SK-N-SH (cell line): ENCODE measurements around the gene SLC22A2. TPM values are rescaled to one million over a fixed set of nuclear protein-coding genes. Genes with fewer than 3 reads are reported as not detected.

Experiments
- CTCF ChIA-PET: fragments of 300-600, 350-600 bp; formaldehyde crosslinking; extraction: SDS; loops from one replicate; lab custom pipeline; 2021; lab: Yijun Ruan, JAX
- POLR2A ChIA-PET: fragments of 350-600 bp; sonication (Branson Sonifier 250); formaldehyde crosslinking; extraction: SDS; loops from one replicate; lab custom pipeline; 2020; ENCODE audit warnings: antibody characterized with exemption, inconsistent platforms; lab: Yijun Ruan, JAX
- DNase-seq: peaks from one replicate; pipeline ENCODE4 v3.0.0; 2012
- H2AFZ ChIP-seq: fragments of 200-600 bp; sonication (generic); 2 replicates; pipeline ENCODE4 v1.8.1; 2016; ENCODE audit warnings: antibody characterized with exemption, mild to moderate bottlenecking, low read depth
- H3F3A ChIP-seq: fragments of 200-600 bp; sonication (generic); replicated peaks from 2 replicates; pipeline ENCODE3; 2016; ENCODE audit warnings: antibody characterized with exemption, mild to moderate bottlenecking; ENCODE audit not compliant: insufficient read depth
- H3K27ac ChIP-seq, 2 experiments: fragments of 200-500 bp in 1 of 2; fragments of 200-600 bp in 1 of 2; sonication (Bioruptor generic) in 1 of 2; sonication (generic), shearing (Covaris generic) in 1 of 2; 2 replicates each; pipeline versions ENCODE4 v1.5.1 to v1.6.1; 2014 to 2016; ENCODE audit warnings: low read depth in 2 of 2, inconsistent platforms in 1 of 2, low read length in 1 of 2, mild to moderate bottlenecking in 1 of 2, mixed read lengths in 1 of 2
- H3K27me3 ChIP-seq: fragments of 200-600 bp; sonication (generic), shearing (Covaris generic); 2 replicates; pipeline ENCODE4 v1.6.1; 2016; ENCODE audit warnings: mixed run types; ENCODE audit not compliant: insufficient read depth
- H3K36me3 ChIP-seq, 2 experiments: fragments of 200-500 bp in 1 of 2; fragments of 200-600 bp in 1 of 2; sonication (Bioruptor generic) in 1 of 2; sonication (generic) in 1 of 2; replicated peaks in 1 of 2; 2 replicates each; pipeline versions ENCODE3 to v1.5.1; 2014 to 2016; ENCODE audit warnings: low read length in 1 of 2, mild to moderate bottlenecking in 1 of 2; ENCODE audit not compliant: insufficient read depth in 2 of 2, control insufficient read depth in 1 of 2
- H3K4me1 ChIP-seq, 2 experiments: fragments of 200-500 bp in 1 of 2; fragments of 200-600 bp in 1 of 2; sonication (Bioruptor generic) in 1 of 2; sonication (generic), shearing (Covaris generic) in 1 of 2; 2 replicates each; pipeline versions ENCODE4 v1.5.1 to v1.6.1; 2014 to 2016; ENCODE audit warnings: low read depth in 1 of 2, low read length in 1 of 2, mixed run types in 1 of 2; ENCODE audit not compliant: insufficient read depth in 2 of 2, control insufficient read depth in 1 of 2
- H3K4me2 ChIP-seq: fragments of 200-600 bp; sonication (generic), shearing (Covaris generic); 2 replicates; pipeline ENCODE4 v1.6.1; 2017; ENCODE audit warnings: mixed run types
- H3K4me3 ChIP-seq, 2 experiments: fragments of 200-500 bp in 1 of 2; fragments of 200-600 bp in 1 of 2; sonication (Bioruptor generic) in 1 of 2; sonication (generic), shearing (Covaris generic) in 1 of 2; 2 replicates each; pipeline versions ENCODE4 v1.5.1 to v1.8.1; 2014 to 2016; ENCODE audit warnings: low read depth in 2 of 2, inconsistent platforms in 1 of 2, low read length in 1 of 2, mild to moderate bottlenecking in 1 of 2, mixed read lengths in 1 of 2, moderate library complexity in 1 of 2
- H3K79me2 ChIP-seq: fragments of 200-600 bp; sonication (generic); 2 replicates; pipeline ENCODE4 v1.8.1; 2017; ENCODE audit warnings: mild to moderate bottlenecking; ENCODE audit not compliant: insufficient read depth
- H3K9ac ChIP-seq: fragments of 200-600 bp; sonication (generic); 2 replicates; pipeline ENCODE4 v1.6.1; 2017; ENCODE audit warnings: mixed run types
- H3K9me2 ChIP-seq: fragments of 200-600 bp; sonication (generic); 2 replicates; pipeline ENCODE4 v1.6.1; 2017; ENCODE audit warnings: mixed run types
- H3K9me3 ChIP-seq: fragments of 200-600 bp; sonication (generic); 2 replicates; pipeline ENCODE4 v1.6.1; 2017; ENCODE audit warnings: mixed run types, mild to moderate bottlenecking, moderate library complexity
- H4K20me1 ChIP-seq: fragments of 200-600 bp; sonication (generic); 2 replicates; pipeline ENCODE4 v1.6.1; 2017; ENCODE audit warnings: mild to moderate bottlenecking, mixed run types; ENCODE audit not compliant: insufficient read depth
- CHD2 ChIP-seq: fragments of 150-350 bp; IDR thresholded peaks from 2 replicates; pipeline ENCODE4 v1.6.1; 2018; ENCODE audit warnings: low read length; ENCODE audit not compliant: partially characterized antibody
- FOSL2 ChIP-seq: IDR thresholded peaks from 2 replicates; pipeline ENCODE4 v1.4.0; 2012; ENCODE audit warnings: low read depth, mild to moderate bottlenecking, moderate library complexity, borderline replicate concordance
- FOXJ3 ChIP-seq: sonication (generic); formaldehyde crosslinking; IDR thresholded peaks from 2 replicates; pipeline ENCODE4 v1.5.1; 2020; ENCODE audit warnings: mild to moderate bottlenecking, missing genetic modification reagents
- FOXM1 ChIP-seq: IDR thresholded peaks from 2 replicates; pipeline ENCODE4 v1.4.0; 2012; ENCODE audit warnings: low read depth, mild to moderate bottlenecking
- GABPA ChIP-seq: IDR thresholded peaks from 2 replicates; pipeline ENCODE4 v1.4.0; 2012; ENCODE audit warnings: low read depth, mild to moderate bottlenecking
- GATA2 ChIP-seq: sonication (generic); formaldehyde crosslinking; IDR thresholded peaks from 2 replicates; pipeline ENCODE4 v1.5.0; 2020; ENCODE audit warnings: mild to moderate bottlenecking, missing genetic modification reagents
- MEF2A ChIP-seq: IDR thresholded peaks from 2 replicates; pipeline ENCODE4 v1.4.0; 2012; ENCODE audit warnings: low read depth, borderline replicate concordance
- MXI1 ChIP-seq: IDR thresholded peaks from 2 replicates; pipeline ENCODE4 v1.6.1; 2012; ENCODE audit warnings: mild to moderate bottlenecking, low read depth, low read length, improper control_type of control experiment
- NRF1 ChIP-seq: IDR thresholded peaks from 2 replicates; pipeline ENCODE4 v1.6.1; 2012; ENCODE audit warnings: low read depth, mild to moderate bottlenecking, low read length
- RFX5 ChIP-seq: IDR thresholded peaks from 2 replicates; pipeline ENCODE4 v1.6.1; 2012; ENCODE audit warnings: mild to moderate bottlenecking, improper control_type of control experiment, low read length
- RXRA ChIP-seq: IDR thresholded peaks from 2 replicates; pipeline ENCODE4 v1.4.0; 2012; ENCODE audit warnings: low read depth, mild to moderate bottlenecking, borderline replicate concordance
- SIN3A ChIP-seq: IDR thresholded peaks from 2 replicates; pipeline ENCODE4 v1.6.1; 2012; ENCODE audit warnings: low read depth, mild to moderate bottlenecking, low read length, moderate library complexity, borderline replicate concordance
- TEAD4 ChIP-seq: IDR thresholded peaks from 2 replicates; pipeline ENCODE4 v1.4.0; 2012; ENCODE audit warnings: mild to moderate bottlenecking, borderline replicate concordance; ENCODE audit not compliant: insufficient read depth
- YY1 ChIP-seq: IDR thresholded peaks from 2 replicates; pipeline ENCODE4 v1.4.0; 2012; ENCODE audit warnings: low read depth, mild to moderate bottlenecking
- WGBS: methylation state at CpG from one replicate; pipeline ENCODE4 v1.1.6; 2017; ENCODE audit warnings: low lambda C conversion rate; 5-methylcytosine and 5-hydroxymethylcytosine counted together
- polyA plus RNA-seq, 3 experiments: library from polyadenylated mRNA; depleted of rRNA; stranded (reverse); fragments of >200 nt; gene quantifications; 2 replicates each; pipeline ENCODE4 v1.2.3, GENCODE V29; 2012
- TF ChIP-seq, protein P1 (sequence below): fragments of 150-350 bp; IDR thresholded peaks from 2 replicates; pipeline ENCODE4 v1.6.1; 2017; ENCODE audit warnings: antibody characterized with exemption, low read length, low read depth, borderline replicate concordance
- TF ChIP-seq, protein P2 (sequence below): fragments of 150-350 bp; IDR thresholded peaks from 2 replicates; pipeline ENCODE4 v1.6.1; 2016; ENCODE audit warnings: mild to moderate bottlenecking, low read depth, low read length
- TF ChIP-seq, protein P3 (sequence below): IDR thresholded peaks from 2 replicates; pipeline ENCODE4 v1.4.0; 2012; ENCODE audit warnings: low read depth
- TF ChIP-seq, protein P4 (sequence below): IDR thresholded peaks from 2 replicates; pipeline ENCODE4; 2012
- TF ChIP-seq, protein P5 (sequence below): IDR thresholded peaks from 2 replicates; pipeline ENCODE4 v1.6.1; 2012; ENCODE audit warnings: mild to moderate bottlenecking, low read depth, low read length, moderate library complexity

The SLC22A2 gene
- polyA plus RNA-seq, 1 of the 3 experiments (the other 2 are of a cell fraction), result not detected

DNA sequence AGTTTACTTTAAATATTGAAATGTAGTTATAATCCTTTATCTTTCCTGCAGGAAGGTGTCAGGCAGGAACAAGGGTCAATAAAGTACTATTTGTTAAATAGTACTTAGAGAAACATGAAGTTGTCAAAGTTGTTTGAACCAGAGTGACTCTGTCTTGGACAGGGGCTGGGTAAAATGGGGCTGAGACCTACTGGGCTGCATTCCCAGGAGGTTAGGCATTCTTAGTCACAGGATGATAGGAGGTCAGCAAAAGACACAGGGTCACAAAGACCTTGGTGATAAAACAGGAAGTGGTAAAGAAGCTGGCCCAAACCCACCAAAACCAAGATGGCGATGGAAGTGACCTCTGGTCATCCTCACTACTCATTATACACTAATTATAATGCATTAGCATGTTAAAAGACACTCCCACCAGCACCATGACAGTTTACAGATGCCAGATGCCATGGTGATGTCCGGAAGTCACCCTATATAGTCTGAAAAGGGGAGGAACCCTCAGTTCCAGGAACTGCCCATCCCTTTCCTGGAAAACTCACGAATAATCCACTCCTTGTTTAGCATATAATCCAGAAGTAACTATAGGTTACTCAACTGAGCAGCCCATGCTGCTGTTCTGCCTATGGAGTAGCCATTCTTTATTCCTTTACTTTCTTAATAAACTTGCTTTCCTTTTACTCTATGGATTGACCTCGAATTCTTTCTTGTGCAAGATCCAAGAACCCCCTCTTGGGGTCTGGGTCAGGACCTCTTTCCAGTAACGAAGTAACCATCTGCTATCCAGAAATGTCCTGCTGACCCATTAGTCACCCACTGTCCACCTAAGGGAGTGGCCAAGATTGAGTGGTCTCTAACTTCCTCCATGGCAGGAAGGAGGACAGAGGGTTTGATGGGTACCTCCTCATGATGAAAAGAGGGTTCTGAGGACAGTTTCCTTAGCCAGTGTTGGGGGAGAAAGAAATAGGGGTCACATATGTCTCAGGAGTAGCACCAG lies 19.6 kb downstream of the SLC22A2 start:
- no peaks in the 10 kb centered on the region for H3F3A ChIP-seq
- no peak for DNase-seq
- H3K4me1 ChIP-seq, result no peaks in the 10 kb centered on the region
- 4% methylated on average over 5 of the region's 5 CpGs for WGBS
- CTCF ChIA-PET, result no interaction called here
- H3K9ac ChIP-seq, result 0 out of 2 replicates have a peak overlapping the region, but pooled peaks have one; percentile 6
- TF ChIP-seq SIN3A (no peak), MXI1 (no peak), CHD2 (no peak), YY1 (no peak), FOXM1 (no peak), NRF1 (no peak), FOXJ3 (CRISPR knock-in tag) (no peak), GATA2 (CRISPR knock-in tag) (no peak), TEAD4 (no peak), GABPA (no peak), FOSL2 (no peak), RXRA (no peak), RFX5 (no peak), MEF2A (no peak)
- TF ChIP-seq, protein P1, sequence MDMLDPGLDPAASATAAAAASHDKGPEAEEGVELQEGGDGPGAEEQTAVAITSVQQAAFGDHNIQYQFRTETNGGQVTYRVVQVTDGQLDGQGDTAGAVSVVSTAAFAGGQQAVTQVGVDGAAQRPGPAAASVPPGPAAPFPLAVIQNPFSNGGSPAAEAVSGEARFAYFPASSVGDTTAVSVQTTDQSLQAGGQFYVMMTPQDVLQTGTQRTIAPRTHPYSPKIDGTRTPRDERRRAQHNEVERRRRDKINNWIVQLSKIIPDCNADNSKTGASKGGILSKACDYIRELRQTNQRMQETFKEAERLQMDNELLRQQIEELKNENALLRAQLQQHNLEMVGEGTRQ, result no peak
- TF ChIP-seq, protein P2, sequence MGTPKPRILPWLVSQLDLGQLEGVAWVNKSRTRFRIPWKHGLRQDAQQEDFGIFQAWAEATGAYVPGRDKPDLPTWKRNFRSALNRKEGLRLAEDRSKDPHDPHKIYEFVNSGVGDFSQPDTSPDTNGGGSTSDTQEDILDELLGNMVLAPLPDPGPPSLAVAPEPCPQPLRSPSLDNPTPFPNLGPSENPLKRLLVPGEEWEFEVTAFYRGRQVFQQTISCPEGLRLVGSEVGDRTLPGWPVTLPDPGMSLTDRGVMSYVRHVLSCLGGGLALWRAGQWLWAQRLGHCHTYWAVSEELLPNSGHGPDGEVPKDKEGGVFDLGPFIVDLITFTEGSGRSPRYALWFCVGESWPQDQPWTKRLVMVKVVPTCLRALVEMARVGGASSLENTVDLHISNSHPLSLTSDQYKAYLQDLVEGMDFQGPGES, result no peak
- TF ChIP-seq, protein P3, sequence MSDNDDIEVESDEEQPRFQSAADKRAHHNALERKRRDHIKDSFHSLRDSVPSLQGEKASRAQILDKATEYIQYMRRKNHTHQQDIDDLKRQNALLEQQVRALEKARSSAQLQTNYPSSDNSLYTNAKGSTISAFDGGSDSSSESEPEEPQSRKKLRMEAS, result no peak
- TF ChIP-seq, protein P4, sequence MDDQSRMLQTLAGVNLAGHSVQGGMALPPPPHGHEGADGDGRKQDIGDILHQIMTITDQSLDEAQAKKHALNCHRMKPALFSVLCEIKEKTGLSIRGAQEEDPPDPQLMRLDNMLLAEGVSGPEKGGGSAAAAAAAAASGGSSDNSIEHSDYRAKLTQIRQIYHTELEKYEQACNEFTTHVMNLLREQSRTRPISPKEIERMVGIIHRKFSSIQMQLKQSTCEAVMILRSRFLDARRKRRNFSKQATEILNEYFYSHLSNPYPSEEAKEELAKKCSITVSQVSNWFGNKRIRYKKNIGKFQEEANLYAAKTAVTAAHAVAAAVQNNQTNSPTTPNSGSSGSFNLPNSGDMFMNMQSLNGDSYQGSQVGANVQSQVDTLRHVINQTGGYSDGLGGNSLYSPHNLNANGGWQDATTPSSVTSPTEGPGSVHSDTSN, result no peak
- TF ChIP-seq, protein P5, sequence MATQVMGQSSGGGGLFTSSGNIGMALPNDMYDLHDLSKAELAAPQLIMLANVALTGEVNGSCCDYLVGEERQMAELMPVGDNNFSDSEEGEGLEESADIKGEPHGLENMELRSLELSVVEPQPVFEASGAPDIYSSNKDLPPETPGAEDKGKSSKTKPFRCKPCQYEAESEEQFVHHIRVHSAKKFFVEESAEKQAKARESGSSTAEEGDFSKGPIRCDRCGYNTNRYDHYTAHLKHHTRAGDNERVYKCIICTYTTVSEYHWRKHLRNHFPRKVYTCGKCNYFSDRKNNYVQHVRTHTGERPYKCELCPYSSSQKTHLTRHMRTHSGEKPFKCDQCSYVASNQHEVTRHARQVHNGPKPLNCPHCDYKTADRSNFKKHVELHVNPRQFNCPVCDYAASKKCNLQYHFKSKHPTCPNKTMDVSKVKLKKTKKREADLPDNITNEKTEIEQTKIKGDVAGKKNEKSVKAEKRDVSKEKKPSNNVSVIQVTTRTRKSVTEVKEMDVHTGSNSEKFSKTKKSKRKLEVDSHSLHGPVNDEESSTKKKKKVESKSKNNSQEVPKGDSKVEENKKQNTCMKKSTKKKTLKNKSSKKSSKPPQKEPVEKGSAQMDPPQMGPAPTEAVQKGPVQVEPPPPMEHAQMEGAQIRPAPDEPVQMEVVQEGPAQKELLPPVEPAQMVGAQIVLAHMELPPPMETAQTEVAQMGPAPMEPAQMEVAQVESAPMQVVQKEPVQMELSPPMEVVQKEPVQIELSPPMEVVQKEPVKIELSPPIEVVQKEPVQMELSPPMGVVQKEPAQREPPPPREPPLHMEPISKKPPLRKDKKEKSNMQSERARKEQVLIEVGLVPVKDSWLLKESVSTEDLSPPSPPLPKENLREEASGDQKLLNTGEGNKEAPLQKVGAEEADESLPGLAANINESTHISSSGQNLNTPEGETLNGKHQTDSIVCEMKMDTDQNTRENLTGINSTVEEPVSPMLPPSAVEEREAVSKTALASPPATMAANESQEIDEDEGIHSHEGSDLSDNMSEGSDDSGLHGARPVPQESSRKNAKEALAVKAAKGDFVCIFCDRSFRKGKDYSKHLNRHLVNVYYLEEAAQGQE, result no peak
- no peaks in the 10 kb centered on the region for H3K27me3 ChIP-seq
- H4K20me1 ChIP-seq, result no peaks in the 10 kb centered on the region
- no peaks in the 10 kb centered on the region for H3K36me3 ChIP-seq
- no peaks in the 10 kb centered on the region for H3K9me2 ChIP-seq
- peak overlapping the region in 1 of 2 experiments; percentile 20; a peak in 1 of 4 replicates for H3K27ac ChIP-seq
- H3K4me2 ChIP-seq, result no peak overlapping the region
- H3K9me3 ChIP-seq, result peaks cover 5% of the 10 kb centered on the region; the same call in 1 of the 2 replicates
- H3K4me3 ChIP-seq, result no peak overlapping the region
- no peaks in the 10 kb centered on the region for H3K79me2 ChIP-seq
- POLR2A ChIA-PET, result no interaction called here
- H2AFZ ChIP-seq, result no peak overlapping the region
